GM21423 (cell line): ENCODE measurements around the gene VASH2.

ENCODE experiments used
- ATAC-seq: cut with Tn5 transposase; IDR thresholded peaks from one replicate; pipeline ENCODE4 v1.9.1; 2021; ENCODE audit warnings: mild to moderate bottlenecking, moderate library complexity; ENCODE audit not compliant: unreplicated experiment

VASH2 gene

DNA sequence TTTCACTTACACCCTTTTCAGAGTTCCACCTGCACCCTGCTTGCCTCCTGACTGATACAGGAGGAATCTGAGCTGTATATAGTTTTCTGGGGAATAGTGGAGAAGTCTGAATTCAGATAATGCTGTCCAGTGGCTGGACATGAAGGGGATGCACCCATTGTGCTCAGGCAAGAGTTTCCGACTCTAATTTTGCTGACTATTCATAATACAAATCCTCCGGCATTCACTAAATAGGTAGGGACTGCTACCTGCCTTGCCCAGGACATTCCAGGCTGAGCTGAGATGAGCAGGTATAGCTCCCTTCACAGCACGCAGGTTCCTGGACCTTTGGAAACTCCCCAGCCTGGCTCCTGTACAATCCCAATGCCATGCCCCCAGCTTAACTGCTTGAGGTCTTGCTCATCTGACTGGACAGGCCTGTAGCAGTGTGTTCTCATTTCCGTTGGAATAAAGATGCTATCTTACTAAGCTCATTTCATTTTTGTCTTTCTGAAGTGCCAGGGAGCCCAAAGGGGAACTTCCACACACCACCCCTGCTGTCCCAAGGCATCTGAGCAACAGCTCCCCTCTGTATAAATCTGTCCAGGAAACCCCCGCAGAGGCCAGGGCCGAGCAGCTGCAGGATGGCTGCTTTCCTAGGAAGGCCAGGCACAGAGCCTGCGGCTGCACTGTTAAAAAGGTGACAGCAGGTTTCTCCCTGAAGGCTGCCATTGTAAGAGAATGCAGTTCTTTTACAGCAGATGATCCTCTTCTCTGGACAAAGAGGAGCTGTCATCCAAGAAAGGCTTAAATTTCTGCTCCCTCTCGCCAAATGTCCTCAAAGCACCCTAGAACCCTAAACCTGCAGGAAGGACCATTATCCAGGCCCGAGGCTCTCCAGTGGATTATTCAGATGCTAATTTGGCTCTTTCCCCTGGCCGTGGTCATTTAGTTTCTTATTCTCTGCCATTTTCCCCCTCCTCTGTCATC is 21.7 kb upstream of the VASH2 start:
- ATAC-seq, result peak; percentile 66

DNA sequence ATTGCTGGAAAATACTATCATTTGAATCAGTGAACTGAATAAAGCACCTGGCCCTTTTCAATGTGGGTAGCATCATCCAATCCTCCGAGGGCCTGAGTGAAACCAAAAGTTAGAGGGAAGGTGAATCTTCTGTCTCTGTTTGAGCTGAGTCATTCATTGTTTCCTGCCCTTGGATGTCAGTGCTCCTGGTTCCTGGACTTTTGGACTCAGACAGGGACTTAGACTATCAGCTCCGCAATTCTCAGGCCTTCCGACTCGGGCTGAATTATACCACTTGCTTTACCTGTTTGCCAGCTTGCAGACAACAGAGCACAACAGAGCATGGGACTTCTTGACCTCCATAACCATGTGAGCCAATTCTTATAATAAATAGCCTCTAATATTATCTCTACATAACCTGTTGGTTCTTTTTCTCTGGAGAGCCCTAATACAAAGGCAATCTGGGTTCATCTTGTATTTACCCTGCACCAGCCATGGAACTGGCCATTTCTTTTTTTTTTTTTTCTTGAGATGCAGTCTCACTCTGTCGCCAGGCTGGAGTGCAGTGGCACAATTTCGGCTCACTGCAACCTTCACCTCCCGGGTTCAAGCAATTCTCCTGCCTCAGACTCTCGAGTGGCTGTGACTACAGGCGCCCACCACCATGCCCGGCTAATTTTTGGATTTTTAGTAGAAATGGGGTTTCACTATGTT is 19.2 kb upstream of the VASH2 start:
- no peak for ATAC-seq

- no peak for ATAC-seq
Measured at GRCh38 chr1:212933815-212934471, 16.4 kb upstream of the VASH2 start.

- no peak for ATAC-seq
Measured at GRCh38 chr1:212935387-212935981, 14.9 kb upstream of the VASH2 start.

GRCh38 chr1:212937034-212937433 is 13.3 kb upstream of the VASH2 start:
- no peak for ATAC-seq

- no peak for ATAC-seq
Measured at GRCh38 chr1:212938846-212939245, 11.5 kb upstream of the VASH2 start.

- ATAC-seq, result no peak
Measured at GRCh38 chr1:212941452-212941851, 8.9 kb upstream of the VASH2 start.

GRCh38 chr1:212942679-212943392 is 7.5 kb upstream of the VASH2 start:
- ATAC-seq, result no peak

- no peak for ATAC-seq
Measured at GRCh38 chr1:212943393-212943710, 7.0 kb upstream of the VASH2 start.

DNA sequence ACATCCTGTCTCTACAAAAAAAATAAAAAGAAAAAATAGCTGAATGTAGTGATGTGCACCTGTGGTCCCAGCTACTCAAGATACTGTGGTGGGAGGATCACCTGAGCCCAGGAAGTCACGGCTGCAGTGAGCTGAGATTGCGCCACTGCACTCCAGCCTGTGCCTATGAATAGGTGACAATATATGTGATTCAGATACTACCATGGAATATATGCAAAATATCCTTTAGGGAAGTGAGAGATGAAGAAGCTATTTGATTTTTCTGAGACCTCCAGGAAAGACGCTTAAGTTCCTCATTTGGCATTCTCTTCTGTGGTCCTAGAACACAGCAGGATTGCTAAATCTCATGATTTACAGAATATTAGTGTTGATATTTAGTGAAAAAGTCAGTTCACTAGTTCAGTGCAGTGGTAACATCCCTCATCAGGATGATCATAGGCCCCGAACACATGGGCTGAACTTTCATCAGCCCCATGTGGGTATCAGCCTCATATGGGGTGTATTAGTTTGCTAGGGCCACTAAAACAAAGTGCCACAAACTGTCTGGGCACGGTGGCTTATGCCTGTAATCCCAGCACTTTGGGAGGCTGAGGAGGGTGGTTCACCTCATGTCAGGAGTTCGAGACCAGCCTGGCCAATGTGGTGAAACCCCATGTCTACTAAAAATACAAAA is 6.0 kb upstream of the VASH2 start:
- ATAC-seq, result peak; percentile 62

GRCh38 chr1:212945056-212945455 is 5.3 kb upstream of the VASH2 start:
- no peak for ATAC-seq

GRCh38 chr1:212945463-212946160 is 4.7 kb upstream of the VASH2 start:
- ATAC-seq, result no peak

DNA sequence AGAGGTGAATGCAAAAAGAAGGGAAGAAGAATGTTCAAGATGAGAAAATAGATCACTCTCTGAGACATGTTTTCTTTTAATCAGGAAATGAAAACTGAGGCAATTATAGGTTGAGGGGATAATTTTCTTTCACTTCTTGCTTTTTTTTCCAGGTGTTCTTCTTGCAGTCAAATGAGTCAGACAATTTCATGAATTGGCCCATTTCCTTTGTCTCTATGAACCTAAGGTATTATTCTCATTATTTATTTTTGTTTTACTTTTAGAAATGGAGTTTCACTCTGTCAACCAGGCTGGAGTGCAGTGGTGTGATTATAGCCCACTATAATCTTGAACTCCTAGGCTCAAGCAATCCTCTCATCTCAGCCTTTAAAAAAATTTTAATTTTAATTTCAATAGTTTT is 3.5 kb upstream of the VASH2 start:
- no peak for ATAC-seq

DNA sequence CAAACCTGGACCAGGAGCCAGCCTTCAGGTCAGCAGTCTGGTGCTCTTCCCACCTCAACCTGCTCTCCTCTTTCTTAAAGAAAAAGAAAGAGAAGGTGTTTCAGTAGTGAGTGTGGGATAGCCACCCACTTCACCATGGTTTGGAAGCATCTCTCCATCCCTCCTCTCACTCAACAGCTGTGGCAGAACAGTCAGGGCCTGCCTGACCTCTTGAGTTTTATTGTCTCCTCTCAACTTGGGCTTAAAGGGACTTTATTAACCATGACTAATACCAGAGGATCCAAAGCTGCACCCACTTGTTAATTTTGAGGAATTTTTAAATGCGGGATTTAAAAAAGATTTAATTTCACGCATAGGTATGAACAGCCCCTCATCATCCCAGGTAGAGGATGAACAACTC is 570 bp upstream of the VASH2 start:
- no peak for ATAC-seq

- peak; percentile 5 for ATAC-seq
Measured at GRCh38 chr1:212951126-212951946, 995 bp downstream of the VASH2 start.

GRCh38 chr1:212951947-212952640 is 1.8 kb downstream of the VASH2 start:
- no peak for ATAC-seq

DNA sequence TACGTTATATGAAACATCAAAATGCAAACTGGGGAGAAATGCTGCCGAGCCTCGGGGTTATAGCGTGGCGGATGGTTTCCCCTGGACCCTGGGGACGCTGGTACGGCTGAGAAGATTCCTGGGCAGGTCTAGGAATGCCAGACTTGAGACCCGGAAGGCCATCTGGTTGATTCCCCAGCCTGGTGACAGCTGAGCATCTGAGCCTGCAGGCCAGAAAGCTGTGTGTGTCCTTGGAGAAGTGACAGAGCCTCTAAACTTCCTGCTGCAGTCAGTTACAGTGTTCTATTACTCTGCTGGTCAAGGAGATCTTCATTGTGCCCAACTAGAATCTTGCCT is 2.3 kb downstream of the VASH2 start:
- no peak for ATAC-seq

GRCh38 chr1:212953321-212953720 is 3.0 kb downstream of the VASH2 start:
- no peak for ATAC-seq
